ENCODE data around the gene UTP15.
A peak's percentile ranks its signal among the peaks of the same experiment; 100 is the strongest.

The UTP15 gene

GRCh38 chr5:73565969-73566547 is 515 bp downstream of the UTP15 start:
- H3K27ac ChIP-seq = peak overlapping the region; percentile 68
- TF ChIP-seq ZFX (IDR thresholded peaks at IDR 0.05; ENCODE audit: borderline replicate concordance) = no peak
- no peak for TF ChIP-seq CTCF (IDR thresholded peaks at IDR 0.05)

DNA sequence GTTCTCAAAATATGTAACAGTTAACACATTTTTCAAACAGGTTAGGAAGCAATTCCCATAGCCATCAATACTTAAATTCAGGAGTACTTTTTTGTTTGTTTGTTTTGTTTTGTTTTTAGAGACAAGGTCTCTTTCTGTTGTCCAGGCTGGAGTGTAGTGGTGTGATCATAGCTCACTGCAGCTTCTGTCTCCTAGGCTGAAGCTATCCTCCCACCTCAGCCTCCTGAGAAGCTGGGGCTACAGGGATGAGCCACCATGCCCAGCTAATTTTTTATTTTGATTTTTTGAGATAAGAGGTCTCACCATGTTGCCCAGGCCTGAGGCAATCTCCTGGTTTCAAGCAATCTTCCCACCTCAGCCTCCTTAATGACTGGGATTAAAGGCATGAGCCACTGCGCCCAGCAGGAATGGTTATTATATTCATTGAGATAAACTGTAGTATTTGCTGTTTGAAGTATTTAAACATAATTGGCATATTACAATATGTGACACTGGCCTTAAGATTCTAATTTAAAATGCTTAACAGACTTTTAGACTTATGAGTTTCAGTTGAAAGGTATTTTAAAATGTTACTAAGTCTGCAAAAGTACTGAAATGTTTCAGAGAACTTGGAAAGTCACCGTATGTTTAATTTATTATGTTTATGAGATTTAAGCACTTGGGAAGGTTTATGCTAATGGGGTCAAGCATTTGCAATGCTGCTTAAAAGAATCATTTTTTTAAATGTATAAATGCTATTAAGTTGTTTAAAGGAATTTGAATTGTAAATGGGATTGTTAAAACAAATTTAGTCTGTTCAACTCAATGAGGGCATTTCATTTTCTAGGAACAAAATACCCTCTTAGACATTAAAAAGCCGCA is 17.0 kb downstream of the UTP15 start:
- H3K27ac ChIP-seq = no peak overlapping the region
- TF ChIP-seq CTCF (IDR thresholded peaks at IDR 0.05) = no peak
- TF ChIP-seq ZFX (IDR thresholded peaks at IDR 0.05; ENCODE audit: borderline replicate concordance) = no peak

GRCh38 chr5:73587923-73588322 is 22.4 kb downstream of the UTP15 start:
- H3K27ac ChIP-seq = no peak overlapping the region
- no peak for TF ChIP-seq ZFX (IDR thresholded peaks at IDR 0.05; ENCODE audit: borderline replicate concordance)
- no peak for TF ChIP-seq CTCF (IDR thresholded peaks at IDR 0.05)

DNA sequence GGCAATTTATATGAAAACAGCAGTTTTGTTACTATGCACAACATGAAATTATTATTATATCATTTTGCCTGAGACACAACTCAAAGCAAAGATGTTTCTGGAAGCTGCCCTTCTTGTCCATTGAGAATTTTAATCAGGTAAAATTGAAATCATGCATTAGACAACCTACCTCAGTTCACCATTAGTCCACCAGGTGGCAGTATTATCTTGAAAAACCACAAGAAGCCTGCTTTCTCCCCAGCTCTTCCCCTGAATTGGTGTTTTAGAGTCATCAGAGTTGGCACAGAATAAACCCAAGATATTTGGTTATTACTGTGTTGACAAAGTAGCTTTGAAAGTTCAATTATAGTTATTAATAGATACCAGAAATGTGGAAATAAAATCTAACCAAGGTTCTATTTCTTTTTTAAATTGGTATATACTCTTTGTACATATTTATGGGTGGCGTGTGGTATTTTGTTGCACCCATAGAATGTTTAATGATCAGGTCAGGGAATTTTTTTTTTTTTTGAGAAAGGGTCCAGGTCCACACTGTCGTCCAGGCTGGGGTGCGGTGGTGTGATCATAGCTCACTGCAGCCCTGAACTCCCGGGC is 25.7 kb downstream of the UTP15 start:
- TF ChIP-seq CTCF (IDR thresholded peaks at IDR 0.05) (peak; percentile 73), ZFX (IDR thresholded peaks at IDR 0.05; ENCODE audit: borderline replicate concordance) (no peak)
- H3K27ac ChIP-seq = no peak overlapping the region

- no peak overlapping the region for H3K27ac ChIP-seq
- TF ChIP-seq ZFX (IDR thresholded peaks at IDR 0.05; ENCODE audit: borderline replicate concordance) = no peak
Measured at GRCh38 chr5:73591698-73592501, 26.4 kb downstream of the UTP15 start.

- no peak overlapping the region for H3K27ac ChIP-seq
- no peak for TF ChIP-seq ZFX (IDR thresholded peaks at IDR 0.05; ENCODE audit: borderline replicate concordance)
Measured at GRCh38 chr5:73592551-73592950, 27.0 kb downstream of the UTP15 start.

DNA sequence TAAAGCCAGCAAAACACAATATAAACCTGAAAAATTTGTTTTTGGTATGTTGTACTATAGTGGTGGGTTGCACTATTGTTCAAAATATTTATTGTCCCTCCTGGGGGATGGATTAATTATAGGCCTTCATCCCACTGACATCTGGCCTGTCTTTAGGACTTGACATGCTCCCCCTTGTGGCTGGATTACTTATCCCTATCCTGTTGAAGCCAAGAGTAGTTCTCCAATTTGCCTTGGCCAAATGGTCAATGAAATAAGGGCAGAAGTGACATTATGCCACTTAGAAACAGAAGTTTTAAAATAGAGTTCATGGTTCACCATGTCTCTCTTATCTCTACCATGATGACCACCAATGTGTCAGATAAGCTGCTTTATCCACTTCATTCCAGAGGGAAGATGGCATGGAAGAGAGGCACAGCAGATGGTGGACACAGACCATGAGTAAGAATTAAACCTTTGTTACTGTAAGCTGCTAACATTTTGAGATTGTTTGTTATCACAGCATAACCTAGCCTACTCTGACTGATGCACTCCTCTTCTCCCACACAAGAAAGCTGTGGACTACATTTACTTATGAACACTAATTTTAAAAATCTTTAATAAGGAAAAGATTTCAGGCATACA is 31.3 kb downstream of the UTP15 start:
- H3K27ac ChIP-seq = no peak overlapping the region
- TF ChIP-seq CTCF (IDR thresholded peaks at IDR 0.05) = peak; percentile 89
- no peak for TF ChIP-seq ZFX (IDR thresholded peaks at IDR 0.05; ENCODE audit: borderline replicate concordance)

All from 22Rv1 (cell line).